HG03103 (cell line): Measurements from ENCODE around the gene CCDC183.
"Not testable (repeated sequence)": the region's sequence is repeated elsewhere in the genome, so short reads cannot be mapped to it uniquely, and the experiment has no call there.

Experiments used
- ATAC-seq: cut with Tn5 transposase; IDR thresholded peaks from one replicate; pipeline ENCODE4 v1.9.1; 2021; ENCODE audit warnings: low read depth; ENCODE audit not compliant: unreplicated experiment

The CCDC183 gene

GRCh38 chr9:136799079-136799853 lies 3.1 kb downstream of the CCDC183 start:
- no peak for ATAC-seq

- peak; percentile 44 for ATAC-seq
These were observed 3.9 kb downstream of the CCDC183 start for GRCh38 chr9:136799854-136800657.

- ATAC-seq: no peak
These were observed 6.2 kb downstream of the CCDC183 start for GRCh38 chr9:136802321-136802720.

GRCh38 chr9:136803009-136803550 lies 6.9 kb downstream of the CCDC183 start:
- not testable (repeated sequence) for ATAC-seq

GRCh38 chr9:136803551-136804508 lies 7.7 kb downstream of the CCDC183 start:
- ATAC-seq: no peak

- ATAC-seq: no peak
These were observed 8.5 kb downstream of the CCDC183 start for GRCh38 chr9:136804509-136805206.

- no peak for ATAC-seq
These were observed 9.1 kb downstream of the CCDC183 start for GRCh38 chr9:136805207-136805740.

- ATAC-seq: no peak
These were observed 9.9 kb downstream of the CCDC183 start for GRCh38 chr9:136806067-136806466.

GRCh38 chr9:136806631-136807201 lies 10.6 kb downstream of the CCDC183 start:
- ATAC-seq: no peak

GRCh38 chr9:136807281-136808074 lies 11.3 kb downstream of the CCDC183 start, which contains the start of gene RABL6:
RABL6 (plus strand) TSS chr9:136807948; CDS start chr9:136808197, 249 bp downstream.
- ATAC-seq: peak; percentile 61

- peak; percentile 29 for ATAC-seq
These were observed 12.1 kb downstream of the CCDC183 start for GRCh38 chr9:136808075-136808805.

- ATAC-seq: no peak
These were observed 12.6 kb downstream of the CCDC183 start for GRCh38 chr9:136808806-136809158.

- no peak for ATAC-seq
These were observed 18.7 kb downstream of the CCDC183 start for GRCh38 chr9:136814725-136815421.

- no peak for ATAC-seq
These were observed 19.3 kb downstream of the CCDC183 start for GRCh38 chr9:136815422-136815782.

GRCh38 chr9:136820971-136821825 lies 25.1 kb downstream of the CCDC183 start:
- no peak for ATAC-seq

GRCh38 chr9:136821826-136822544 lies 25.8 kb downstream of the CCDC183 start:
- ATAC-seq: no peak
